Right lobe of liver (tissue), 6 donors: ENCODE results near the gene KDM4B. TPM values are rescaled to one million over a fixed set of nuclear protein-coding genes. Genes with fewer than 3 reads are reported as not detected.
"Not testable (repeated sequence)": the region's sequence is repeated elsewhere in the genome, so short reads cannot be mapped to it uniquely, and the experiment has no call there.

Source experiments
- ATAC-seq, 4 donors: fragments of 200-7000 bp; cut with Tn5 transposase; one replicate each; pipeline ENCODE4 v1.9.1; 2020; ENCODE audit warnings: mild to moderate bottlenecking in 4 of 4, moderate library complexity in 4 of 4
- DNase-seq, 3 donors: peaks; one replicate each; pipeline ENCODE4 v3.0.0-alpha.2; 2020
- H3K27ac ChIP-seq, 3 donors: fragments of 200-600 bp; one replicate each; pipeline ENCODE4 v1.8.0; 2022
- H3K27me3 ChIP-seq, 2 donors: fragments of 200-600 bp; one replicate each; pipeline ENCODE4 v1.8.0; 2022
- H3K36me3 ChIP-seq, 4 donors: fragments of 200-600 bp; sonication (generic) in 1 of 4; one replicate each; pipeline versions ENCODE4 v1.5.1 to v1.8.0; 2017 to 2022; ENCODE audit warnings: control low read depth in 1 of 4
- H3K4me1 ChIP-seq, 4 donors: fragments of 200-600 bp; sonication (generic) in 1 of 4; one replicate each; pipeline versions ENCODE4 v1.5.1 to v1.8.0; 2017 to 2022; ENCODE audit warnings: control low read depth in 1 of 4
- H3K4me3 ChIP-seq, 3 donors: fragments of 200-600 bp; one replicate each; pipeline ENCODE4 v1.8.0; 2022
- H3K9me3 ChIP-seq, 4 donors: fragments of 200-600 bp; sonication (generic) in 1 of 4; one replicate each; pipeline versions ENCODE4 v1.5.1 to v1.8.0; 2017 to 2022; ENCODE audit warnings: control low read depth in 1 of 4
- POLR2A ChIP-seq: fragments of 450-650 bp; IDR thresholded peaks from one replicate; pipeline ENCODE4 v1.6.1; 2017; ENCODE audit warnings: antibody characterized with exemption, mild to moderate bottlenecking
- WGBS: methylation state at CpG from one replicate; pipeline ENCODE4 v1.1.6; 2018; ENCODE audit warnings: low coverage, low lambda C conversion rate; ENCODE audit not compliant: insufficient coverage; ENCODE audit errors: missing lambda C conversion rate; 5-methylcytosine and 5-hydroxymethylcytosine counted together
- intact Hi-C, 2 donors: fragments of 100-400 bp; cut with DNase I; formaldehyde crosslinking; loops; one replicate each; pipeline versions ENCODE4 v1.11.2 to v1.14.1; 2022
- total RNA-seq, 6 experiments: library from RNA; depleted of rRNA in 2 of 6; stranded (reverse); fragments of >200 nt in 2 of 6; fragmentation: NEBNext Ultra II Directional in 3 of 6; extraction: Animal tissue kit (Norgen Biotek cat#: 25700) in 3 of 6; gene quantifications; one replicate each; pipeline versions ENCODE4 v1.1.0 to v1.2.4, GENCODE V29; 2016 to 2023
- TF ChIP-seq, protein P1 (sequence below), 4 donors: fragments of 200-600 bp in 3 of 4; fragments of 450-650 bp in 1 of 4; IDR thresholded peaks; one replicate each; pipeline versions ENCODE4 v1.5.1 to v1.8.0; 2016 to 2022; ENCODE audit warnings: antibody characterized with exemption in 4 of 4, mild to moderate bottlenecking in 2 of 4
- donor health status: DM: no; HTN: yes; CAD: no.
- donor health status: DM: no; HTN: no; CAD: no.
- donor health status: DM: no; HTN: no; CAD: no.
- donor health status: DM: no; HTN: yes; CAD: no.
- donor health status: DM: no; HTN: yes; CAD: no.

Gene KDM4B
- total RNA-seq, 6 experiments from 2014 or later = 14.2 to 36.9 (median 29.1) TPM

DNA sequence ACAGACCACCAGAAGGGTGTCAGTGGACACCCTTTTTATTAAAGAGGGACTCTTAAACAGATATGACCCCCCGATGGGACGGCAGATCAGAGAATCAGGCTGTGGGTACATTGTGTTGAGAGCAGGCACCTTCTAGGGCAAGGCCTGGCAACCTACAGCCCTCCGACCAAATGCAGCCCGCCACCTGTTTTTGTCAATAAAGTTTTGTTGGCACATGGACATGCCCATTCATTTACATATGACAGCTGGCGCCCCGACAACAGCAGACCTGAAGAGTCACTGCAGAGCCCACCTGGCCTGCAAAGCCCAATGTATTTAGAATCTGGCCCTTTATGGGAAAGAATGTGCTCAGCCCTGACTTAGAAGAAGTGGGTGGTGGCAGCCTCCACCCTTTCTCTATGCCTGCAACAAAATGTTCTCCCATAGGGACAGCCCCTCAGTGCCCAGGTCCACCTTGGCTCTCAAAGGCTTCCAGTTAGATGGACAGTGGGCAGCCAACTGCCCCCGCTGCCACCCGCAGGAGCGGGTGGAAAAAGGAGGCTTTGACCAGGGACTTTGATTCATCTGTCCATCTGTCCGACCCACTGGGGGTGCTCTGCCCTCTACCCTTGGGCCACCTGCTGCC lies 186.8 kb downstream of the KDM4B start:
- no peak for DNase-seq
- Histone ChIP-seq H3K9me3 (no peaks in the 10 kb centered on the region), H3K36me3 (peaks cover 0 to 3% (median 0%) of the 10 kb centered on the region in 4 donors), H3K4me3 (no peak overlapping the region), H3K4me1 (no peaks in the 10 kb centered on the region), H3K27me3 (no peaks in the 10 kb centered on the region), H3K27ac (no peak overlapping the region)
- intact Hi-C loops = loop anchor here in 1 of 2 donors (10.0 kb wide), 1 partner anchor 101 kb away; no protein-coding TSS in a partner anchor
- WGBS = 100% methylated on average over 4 of the region's 10 CpGs
- no peak for ATAC-seq
- TF ChIP-seq, protein P1, sequence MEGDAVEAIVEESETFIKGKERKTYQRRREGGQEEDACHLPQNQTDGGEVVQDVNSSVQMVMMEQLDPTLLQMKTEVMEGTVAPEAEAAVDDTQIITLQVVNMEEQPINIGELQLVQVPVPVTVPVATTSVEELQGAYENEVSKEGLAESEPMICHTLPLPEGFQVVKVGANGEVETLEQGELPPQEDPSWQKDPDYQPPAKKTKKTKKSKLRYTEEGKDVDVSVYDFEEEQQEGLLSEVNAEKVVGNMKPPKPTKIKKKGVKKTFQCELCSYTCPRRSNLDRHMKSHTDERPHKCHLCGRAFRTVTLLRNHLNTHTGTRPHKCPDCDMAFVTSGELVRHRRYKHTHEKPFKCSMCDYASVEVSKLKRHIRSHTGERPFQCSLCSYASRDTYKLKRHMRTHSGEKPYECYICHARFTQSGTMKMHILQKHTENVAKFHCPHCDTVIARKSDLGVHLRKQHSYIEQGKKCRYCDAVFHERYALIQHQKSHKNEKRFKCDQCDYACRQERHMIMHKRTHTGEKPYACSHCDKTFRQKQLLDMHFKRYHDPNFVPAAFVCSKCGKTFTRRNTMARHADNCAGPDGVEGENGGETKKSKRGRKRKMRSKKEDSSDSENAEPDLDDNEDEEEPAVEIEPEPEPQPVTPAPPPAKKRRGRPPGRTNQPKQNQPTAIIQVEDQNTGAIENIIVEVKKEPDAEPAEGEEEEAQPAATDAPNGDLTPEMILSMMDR (IDR thresholded peaks at IDR 0.05) = no peak
- no peak for TF ChIP-seq POLR2A

GRCh38 chr19:5156231-5156986 lies 187.5 kb downstream of the KDM4B start:
- no peaks in the 10 kb centered on the region for H3K36me3 ChIP-seq
- H3K4me3 ChIP-seq = no peak overlapping the region
- H3K27me3 ChIP-seq = no peaks in the 10 kb centered on the region
- H3K27ac ChIP-seq = no peak overlapping the region
- intact Hi-C loops = loop anchor here in 1 of 2 donors (10.0 kb wide), 1 partner anchor 102 kb away; no protein-coding TSS in a partner anchor
- WGBS = 47% methylated on average over 12 of the region's 23 CpGs
- H3K9me3 ChIP-seq = no peaks in the 10 kb centered on the region
- ATAC-seq (no peak), DNase-seq (no peak)
- TF ChIP-seq, protein P1 (IDR thresholded peaks at IDR 0.05) = no peak
- no peak for TF ChIP-seq POLR2A
- H3K4me1 ChIP-seq = no peaks in the 10 kb centered on the region

GRCh38 chr19:5157186-5157585 lies 188.3 kb downstream of the KDM4B start:
- DNase-seq (no peak), ATAC-seq (no peak)
- Histone ChIP-seq H3K27ac (no peak overlapping the region), H3K27me3 (no peaks in the 10 kb centered on the region), H3K9me3 (no peaks in the 10 kb centered on the region), H3K4me3 (no peak overlapping the region), H3K36me3 (no peaks in the 10 kb centered on the region), H3K4me1 (no peaks in the 10 kb centered on the region)
- TF ChIP-seq, protein P1 (IDR thresholded peaks at IDR 0.05) = no peak
- TF ChIP-seq POLR2A = no peak
- 65% methylated on average over 3 of the region's 4 CpGs for WGBS
- intact Hi-C loops = loop anchor here in 1 of 2 donors (10.0 kb wide), 1 partner anchor 102 kb away; no protein-coding TSS in a partner anchor

- not testable (repeated sequence) for H3K27ac ChIP-seq, H3K4me3 ChIP-seq, H3K9me3 ChIP-seq, DNase-seq, H3K27me3 ChIP-seq, ATAC-seq, H3K36me3 ChIP-seq, H3K4me1 ChIP-seq
- 97% methylated on average over 7 of the region's 7 CpGs for WGBS
- intact Hi-C loops = loop anchor here in 1 of 2 donors (10.0 kb wide), 1 partner anchor 104 kb away; no protein-coding TSS in a partner anchor
These were observed 189.7 kb downstream of the KDM4B start for GRCh38 chr19:5158549-5159134.

- intact Hi-C loops, H3K36me3 ChIP-seq, H3K27ac ChIP-seq, H3K27me3 ChIP-seq, H3K4me1 ChIP-seq, H3K9me3 ChIP-seq, DNase-seq, ATAC-seq, H3K4me3 ChIP-seq: not testable (repeated sequence)
- 70% methylated on average over 2 of the region's 2 CpGs for WGBS
These were observed 191.4 kb downstream of the KDM4B start for GRCh38 chr19:5160158-5160795.

DNA sequence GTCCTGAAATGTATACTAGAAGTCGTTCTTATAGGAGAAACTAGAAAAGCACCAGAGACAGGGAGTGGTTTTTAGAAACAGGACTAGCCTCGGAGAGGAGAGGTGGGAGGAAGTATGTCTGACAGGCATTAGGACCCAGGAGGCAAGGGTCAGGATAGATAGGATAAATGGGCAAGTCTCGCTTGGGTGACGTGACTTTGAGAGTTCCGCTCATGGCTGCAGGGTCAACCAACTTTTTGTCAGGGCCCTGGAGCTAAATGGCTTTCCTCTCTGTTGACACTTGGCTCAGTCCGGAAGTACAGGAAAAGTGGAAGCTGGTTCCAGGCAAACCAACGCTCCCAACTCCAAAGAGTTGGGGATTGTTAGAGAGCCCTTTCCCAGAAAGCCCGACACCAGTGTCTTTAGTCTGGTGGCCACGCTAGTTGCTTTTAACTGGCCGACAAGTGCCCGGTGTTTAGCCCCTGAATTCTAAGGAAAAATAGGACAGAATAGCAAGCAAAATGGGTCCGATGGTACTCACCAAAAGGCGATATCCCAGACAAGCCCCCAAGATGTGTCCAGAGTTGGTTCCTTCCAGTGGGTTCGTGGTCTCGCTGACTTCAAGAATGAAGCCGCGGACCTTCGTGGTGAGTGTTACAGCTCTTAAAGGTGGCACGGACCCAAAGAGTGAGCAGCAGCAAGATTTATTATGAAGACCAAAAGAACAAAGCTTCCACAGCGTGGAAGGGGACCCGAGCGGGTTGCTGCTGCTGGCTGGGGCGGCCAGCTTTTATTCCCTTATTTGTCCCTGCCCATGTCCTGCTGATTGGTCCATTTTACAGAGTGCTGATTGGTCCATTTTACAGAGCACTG lies 196.2 kb downstream of the KDM4B start:
- H3K27ac ChIP-seq, H3K9me3 ChIP-seq, H3K27me3 ChIP-seq, H3K4me1 ChIP-seq, intact Hi-C loops, H3K4me3 ChIP-seq, ATAC-seq, H3K36me3 ChIP-seq, DNase-seq: not testable (repeated sequence)
- WGBS = 48% methylated on average over 7 of the region's 23 CpGs
